ENCODE data around the gene PLXNC1. TPM values are rescaled to one million over a fixed set of nuclear protein-coding genes. Genes with fewer than 3 reads are reported as not detected.

The PLXNC1 gene
- total RNA-seq, 2 donors from 2014 or later, result 2.0 to 3.0 TPM

DNA sequence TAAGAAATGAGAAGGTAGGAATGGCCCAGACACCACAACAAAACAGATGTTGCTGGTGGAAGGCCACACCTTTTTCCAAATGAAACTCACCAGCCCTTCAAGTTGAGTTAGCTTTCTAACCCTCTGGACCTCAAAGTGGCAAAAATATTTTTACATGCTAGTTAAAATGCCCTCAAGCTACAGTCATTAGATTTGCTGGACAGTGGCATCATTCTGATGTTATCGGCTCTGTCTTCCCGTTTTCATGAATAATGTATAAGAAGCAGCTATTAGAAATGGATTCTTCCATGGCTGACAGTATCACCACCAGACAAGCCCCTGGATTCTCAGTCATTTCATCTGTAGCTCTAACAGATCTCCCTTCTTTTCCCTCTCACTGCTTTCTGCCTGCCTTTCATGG is 37.1 kb upstream of the PLXNC1 start:
- no peaks in the 10 kb centered on the region for H3K9me3 ChIP-seq
- no peak for DNase-seq (ENCODE audit: low spot score)
- H3K4me3 ChIP-seq, result no peak overlapping the region
- no peaks in the 10 kb centered on the region for H3K36me3 ChIP-seq
- TF ChIP-seq, protein P1, sequence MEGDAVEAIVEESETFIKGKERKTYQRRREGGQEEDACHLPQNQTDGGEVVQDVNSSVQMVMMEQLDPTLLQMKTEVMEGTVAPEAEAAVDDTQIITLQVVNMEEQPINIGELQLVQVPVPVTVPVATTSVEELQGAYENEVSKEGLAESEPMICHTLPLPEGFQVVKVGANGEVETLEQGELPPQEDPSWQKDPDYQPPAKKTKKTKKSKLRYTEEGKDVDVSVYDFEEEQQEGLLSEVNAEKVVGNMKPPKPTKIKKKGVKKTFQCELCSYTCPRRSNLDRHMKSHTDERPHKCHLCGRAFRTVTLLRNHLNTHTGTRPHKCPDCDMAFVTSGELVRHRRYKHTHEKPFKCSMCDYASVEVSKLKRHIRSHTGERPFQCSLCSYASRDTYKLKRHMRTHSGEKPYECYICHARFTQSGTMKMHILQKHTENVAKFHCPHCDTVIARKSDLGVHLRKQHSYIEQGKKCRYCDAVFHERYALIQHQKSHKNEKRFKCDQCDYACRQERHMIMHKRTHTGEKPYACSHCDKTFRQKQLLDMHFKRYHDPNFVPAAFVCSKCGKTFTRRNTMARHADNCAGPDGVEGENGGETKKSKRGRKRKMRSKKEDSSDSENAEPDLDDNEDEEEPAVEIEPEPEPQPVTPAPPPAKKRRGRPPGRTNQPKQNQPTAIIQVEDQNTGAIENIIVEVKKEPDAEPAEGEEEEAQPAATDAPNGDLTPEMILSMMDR (IDR thresholded peaks at IDR 0.05), result no peak
- no peaks in the 10 kb centered on the region for H3K27me3 ChIP-seq
- no peaks in the 10 kb centered on the region for H3K4me1 ChIP-seq
- no peak overlapping the region for H3K27ac ChIP-seq

DNA sequence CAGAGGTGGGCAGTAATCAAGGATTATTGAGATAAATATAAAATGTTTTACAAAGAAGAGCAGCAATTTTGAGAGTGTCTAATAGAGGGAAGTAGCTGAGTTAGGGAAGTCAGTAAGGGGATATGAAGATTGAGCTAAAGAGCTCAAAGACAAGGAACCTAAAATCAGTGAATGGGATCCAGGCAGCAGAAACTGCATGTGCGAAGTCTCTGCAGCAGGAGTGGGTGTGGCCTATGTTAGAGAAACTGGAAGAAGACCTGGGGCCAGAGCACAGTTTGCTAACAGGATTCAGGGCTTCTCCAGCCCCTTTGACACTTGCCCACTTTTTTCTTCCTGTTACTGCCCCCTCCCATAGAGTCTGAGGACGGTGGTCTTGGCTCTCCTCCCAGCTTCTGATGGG is 36.3 kb upstream of the PLXNC1 start:
- no peaks in the 10 kb centered on the region for H3K4me1 ChIP-seq
- TF ChIP-seq, protein P1 (IDR thresholded peaks at IDR 0.05), result no peak
- H3K4me3 ChIP-seq, result no peak overlapping the region
- H3K36me3 ChIP-seq, result no peaks in the 10 kb centered on the region
- no peak overlapping the region for H3K27ac ChIP-seq
- no peaks in the 10 kb centered on the region for H3K9me3 ChIP-seq
- H3K27me3 ChIP-seq, result no peaks in the 10 kb centered on the region
- no peak for DNase-seq (ENCODE audit: low spot score)

DNA sequence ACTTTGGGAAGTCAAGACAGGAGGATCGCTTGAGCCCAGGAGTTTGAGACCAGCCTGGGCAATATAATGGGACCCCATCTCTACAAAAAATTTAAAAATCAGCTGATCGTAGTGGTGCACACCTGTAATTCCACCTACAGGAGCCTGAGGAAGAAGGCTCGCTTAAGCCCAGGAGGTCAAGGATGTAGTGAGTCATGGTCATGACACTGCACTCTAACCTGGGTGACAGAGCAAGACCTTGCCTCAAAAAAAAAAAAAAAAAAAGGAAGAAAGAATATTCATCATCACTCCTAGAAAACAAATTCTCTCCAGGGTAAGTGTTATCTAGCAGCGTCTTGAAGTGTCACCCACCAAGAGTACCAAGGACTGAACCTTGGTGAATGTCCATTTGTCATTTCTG is 34.2 kb upstream of the PLXNC1 start:
- Histone ChIP-seq H3K9me3 (no peaks in the 10 kb centered on the region), H3K36me3 (no peaks in the 10 kb centered on the region), H3K4me3 (no peak overlapping the region), H3K4me1 (no peaks in the 10 kb centered on the region), H3K27ac (no peak overlapping the region), H3K27me3 (no peaks in the 10 kb centered on the region)
- no peak for DNase-seq (ENCODE audit: low spot score)
- TF ChIP-seq, protein P1 (IDR thresholded peaks at IDR 0.05), result no peak

DNA sequence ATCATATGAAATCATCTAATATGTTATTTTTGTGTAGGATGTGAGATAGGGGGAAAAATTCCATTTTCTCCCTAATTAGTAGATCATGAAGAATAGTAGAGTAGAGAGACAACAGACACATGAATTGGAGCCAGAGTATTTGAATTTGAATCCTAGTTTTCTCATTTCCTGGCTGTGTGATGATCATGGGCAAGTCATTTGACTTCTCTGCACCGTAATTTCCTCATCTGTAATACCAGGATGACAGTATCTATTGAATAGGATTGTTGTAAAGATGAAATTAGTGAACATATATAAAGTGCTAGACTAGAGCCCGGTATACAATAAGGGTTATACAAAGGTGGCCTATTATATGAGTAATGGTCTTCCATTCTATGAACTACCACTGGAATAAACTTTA is 32.2 kb upstream of the PLXNC1 start:
- TF ChIP-seq, protein P1 (IDR thresholded peaks at IDR 0.05), result no peak
- DNase-seq (ENCODE audit: low spot score), result no peak
- H3K4me1 ChIP-seq, result no peaks in the 10 kb centered on the region
- H3K27ac ChIP-seq, result no peak overlapping the region
- H3K9me3 ChIP-seq, result no peaks in the 10 kb centered on the region
- no peak overlapping the region for H3K4me3 ChIP-seq
- no peaks in the 10 kb centered on the region for H3K27me3 ChIP-seq
- H3K36me3 ChIP-seq, result no peaks in the 10 kb centered on the region

DNA sequence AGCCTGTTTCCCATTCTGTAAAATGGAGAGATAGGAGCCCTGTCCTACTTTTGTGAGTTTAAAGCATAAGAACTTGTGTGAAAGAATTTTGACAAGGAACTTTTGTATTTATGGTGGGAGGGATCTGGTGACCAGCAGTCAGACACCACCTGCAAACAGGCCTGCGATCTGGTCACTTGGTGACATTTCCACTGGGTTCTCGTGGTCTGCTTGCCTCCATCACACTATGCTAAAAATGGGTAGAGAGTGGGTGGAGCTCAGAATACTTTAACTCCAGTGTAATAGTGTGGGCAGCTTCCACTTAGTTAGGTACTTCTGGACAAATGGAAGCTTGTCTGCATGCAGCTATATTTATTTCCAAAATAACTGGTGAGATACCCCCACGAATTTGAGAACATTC is 26.5 kb upstream of the PLXNC1 start:
- no peak overlapping the region for H3K27ac ChIP-seq
- H3K4me3 ChIP-seq, result no peak overlapping the region
- no peaks in the 10 kb centered on the region for H3K4me1 ChIP-seq
- H3K27me3 ChIP-seq, result no peaks in the 10 kb centered on the region
- TF ChIP-seq, protein P1 (IDR thresholded peaks at IDR 0.05), result no peak
- no peaks in the 10 kb centered on the region for H3K9me3 ChIP-seq
- H3K36me3 ChIP-seq, result no peaks in the 10 kb centered on the region
- DNase-seq (ENCODE audit: low spot score), result no peak

DNA sequence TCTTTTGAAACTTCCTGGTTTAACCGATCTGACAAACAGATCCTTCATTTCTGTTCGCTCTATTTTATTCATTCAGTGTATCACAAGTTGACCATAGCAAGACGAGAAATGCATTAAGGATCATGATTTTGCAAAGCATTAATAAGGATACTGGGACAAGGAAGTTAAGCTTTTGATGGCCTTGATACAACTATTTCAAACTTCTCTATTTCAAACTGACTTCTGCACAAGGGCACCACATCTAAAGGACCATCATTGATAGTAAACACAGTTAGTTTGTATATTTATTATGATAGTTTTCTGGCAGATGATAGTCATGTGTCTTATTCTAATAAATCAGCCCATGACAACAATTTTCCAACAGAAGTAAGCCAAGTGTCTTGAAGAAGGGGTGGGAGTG is 25.8 kb upstream of the PLXNC1 start:
- no peaks in the 10 kb centered on the region for H3K36me3 ChIP-seq
- H3K9me3 ChIP-seq, result no peaks in the 10 kb centered on the region
- TF ChIP-seq, protein P1 (IDR thresholded peaks at IDR 0.05), result no peak
- no peak for DNase-seq (ENCODE audit: low spot score)
- H3K27me3 ChIP-seq, result no peaks in the 10 kb centered on the region
- no peak overlapping the region for H3K4me3 ChIP-seq
- H3K27ac ChIP-seq, result no peak overlapping the region
- no peaks in the 10 kb centered on the region for H3K4me1 ChIP-seq
